WTC11 (cell line): ENCODE results near the gene THSD4. TPM values are rescaled to one million over a fixed set of nuclear protein-coding genes. Genes with fewer than 3 reads are reported as not detected.

ENCODE experiments used
- ATAC-seq: fragments of 200-7000 bp; cut with Tn5 transposase; 2 replicates; pipeline ENCODE4 v1.10.0; 2021; ENCODE audit warnings: mild to moderate bottlenecking, moderate library complexity
- CTCF ChIA-PET: fragments of 300-600 bp; sonication (Branson Sonifier 250); formaldehyde crosslinking; loops from one replicate; lab custom pipeline; 2021; ENCODE audit warnings: antibody characterized with exemption; lab: Charles Lee
- POLR2A ChIA-PET: fragments of 350-600 bp; sonication (Branson Sonifier 250); formaldehyde crosslinking; loops from one replicate; lab custom pipeline; 2021; ENCODE audit warnings: antibody characterized with exemption; lab: Charles Lee
- DNase-seq: peaks from one replicate; pipeline ENCODE4 v3.0.0; 2021; ENCODE audit warnings: low spot score
- H3K27ac Mint-ChIP-seq: 2 replicates; pipeline ENCODE4 v1.8.0; 2021; ENCODE audit warnings: mixed read lengths
- H3K27me3 Mint-ChIP-seq: 2 replicates; pipeline ENCODE4 v1.8.0; 2021; ENCODE audit warnings: low read depth, mild to moderate bottlenecking, moderate library complexity, mixed read lengths
- H3K36me3 Mint-ChIP-seq: 2 replicates; pipeline ENCODE4 v1.8.0; 2021; ENCODE audit warnings: mixed read lengths
- H3K4me1 Mint-ChIP-seq: 2 replicates; pipeline ENCODE4 v1.8.0; 2022; ENCODE audit warnings: mixed read lengths
- H3K4me3 Mint-ChIP-seq: 2 replicates; pipeline ENCODE4 v1.8.0; 2021; ENCODE audit warnings: mild to moderate bottlenecking, moderate library complexity, mixed read lengths
- H3K9me3 Mint-ChIP-seq: 2 replicates; pipeline ENCODE4 v1.8.0; 2021; ENCODE audit warnings: mixed read lengths
- ATF1 ChIP-seq: sonication (generic); formaldehyde crosslinking; IDR thresholded peaks from 2 replicates; pipeline ENCODE4 v1.8.1; 2023; ENCODE audit warnings: mild to moderate bottlenecking, moderate library complexity, missing genetic modification reagents
- CREM ChIP-seq: sonication (generic); formaldehyde crosslinking; IDR thresholded peaks from 2 replicates; pipeline ENCODE4 v1.8.1; 2022; ENCODE audit warnings: mild to moderate bottlenecking, missing genetic modification reagents, moderate library complexity
- FOXP1 ChIP-seq: sonication (generic); formaldehyde crosslinking; IDR thresholded peaks from 2 replicates; pipeline ENCODE4 v1.8.0; 2022; ENCODE audit warnings: missing genetic modification reagents, mild to moderate bottlenecking, moderate library complexity, borderline replicate concordance
- IRF2 ChIP-seq: sonication (generic); formaldehyde crosslinking; IDR thresholded peaks from 2 replicates; pipeline ENCODE4 v1.8.0; 2022; ENCODE audit warnings: low read depth, missing genetic modification reagents, borderline replicate concordance
- MXD4 ChIP-seq: fragments of 250-450 bp; sonication (Bioruptor Pico); IDR thresholded peaks from 2 replicates; pipeline ENCODE4 v1.8.0; 2021; ENCODE audit warnings: mild to moderate bottlenecking, moderate library complexity, borderline replicate concordance
- OVOL2 ChIP-seq: fragments of 250-450 bp; sonication (Bioruptor Pico); IDR thresholded peaks from 2 replicates; pipeline ENCODE4 v1.9.0; 2021; ENCODE audit warnings: mild to moderate bottlenecking, borderline replicate concordance
- RELA ChIP-seq: sonication (generic); formaldehyde crosslinking; IDR thresholded peaks from 2 replicates; pipeline ENCODE4 v1.8.1; 2022; ENCODE audit warnings: missing genetic modification reagents, mild to moderate bottlenecking, borderline replicate concordance
- SP1 ChIP-seq: sonication (generic); formaldehyde crosslinking; conservative IDR thresholded peaks from 2 replicates; pipeline ENCODE4 v1.8.1; 2022; ENCODE audit warnings: missing genetic modification reagents
- TEAD1 ChIP-seq: sonication (generic); formaldehyde crosslinking; IDR thresholded peaks from 2 replicates; pipeline ENCODE4 v1.8.0; 2022; ENCODE audit warnings: mild to moderate bottlenecking, missing genetic modification reagents
- ZNF219 ChIP-seq: sonication (generic); formaldehyde crosslinking; IDR thresholded peaks from 2 replicates; pipeline ENCODE4 v1.8.0; 2023; ENCODE audit warnings: missing genetic modification reagents, mild to moderate bottlenecking, borderline replicate concordance
- ZNF263 ChIP-seq: sonication (generic); formaldehyde crosslinking; IDR thresholded peaks from 2 replicates; pipeline ENCODE4 v1.8.1; 2022; ENCODE audit warnings: low read depth, mild to moderate bottlenecking, moderate library complexity, missing genetic modification reagents
- ZNF671 ChIP-seq: fragments of 250-450 bp; sonication (Bioruptor Pico); IDR thresholded peaks from 2 replicates; pipeline ENCODE4 v1.8.0; 2021; ENCODE audit warnings: mild to moderate bottlenecking
- total RNA-seq: library from RNA; stranded (reverse); gene quantifications from 3 replicates; pipeline ENCODE4 v1.2.3, GENCODE V29; 2021
- TF ChIP-seq, protein P1 (sequence below): fragments of 250-450 bp; sonication (Bioruptor Pico); IDR thresholded peaks from 2 replicates; pipeline ENCODE4 v1.9.0; 2021; ENCODE audit warnings: mild to moderate bottlenecking
- TF ChIP-seq, protein P2 (sequence below): sonication (generic); formaldehyde crosslinking; IDR thresholded peaks from 2 replicates; pipeline ENCODE4 v1.8.1; 2023; ENCODE audit warnings: mild to moderate bottlenecking, missing genetic modification reagents, borderline replicate concordance
- TF ChIP-seq, protein P3 (sequence below): sonication (generic); formaldehyde crosslinking; IDR thresholded peaks from 2 replicates; pipeline ENCODE4 v1.8.1; 2023; ENCODE audit warnings: mild to moderate bottlenecking, missing genetic modification reagents, moderate library complexity
- TF ChIP-seq, protein P4 (sequence below): sonication (generic); formaldehyde crosslinking; IDR thresholded peaks from 2 replicates; pipeline ENCODE4 v1.8.0; 2022; ENCODE audit warnings: mild to moderate bottlenecking, missing genetic modification reagents
- TF ChIP-seq, protein P5 (sequence below): sonication (generic); formaldehyde crosslinking; IDR thresholded peaks from 2 replicates; pipeline ENCODE4 v1.8.0; 2022; ENCODE audit warnings: mild to moderate bottlenecking, missing genetic modification reagents
- TF ChIP-seq, protein P6 (sequence below): fragments of 250-450 bp; sonication (Bioruptor Pico); IDR thresholded peaks from 2 replicates; pipeline ENCODE4 v1.8.0; 2021; ENCODE audit warnings: mild to moderate bottlenecking
- TF ChIP-seq, protein P7 (sequence below): sonication (generic); formaldehyde crosslinking; IDR thresholded peaks from 2 replicates; pipeline ENCODE4 v1.8.0; 2023; ENCODE audit warnings: mild to moderate bottlenecking, missing genetic modification reagents
- TF ChIP-seq, protein P8 (sequence below): sonication (generic); formaldehyde crosslinking; conservative IDR thresholded peaks from 2 replicates; pipeline ENCODE4 v1.8.1; 2022; ENCODE audit warnings: mild to moderate bottlenecking, missing genetic modification reagents

Gene THSD4
- total RNA-seq, 1 experiment from 2014 or later: 7.8 TPM

DNA sequence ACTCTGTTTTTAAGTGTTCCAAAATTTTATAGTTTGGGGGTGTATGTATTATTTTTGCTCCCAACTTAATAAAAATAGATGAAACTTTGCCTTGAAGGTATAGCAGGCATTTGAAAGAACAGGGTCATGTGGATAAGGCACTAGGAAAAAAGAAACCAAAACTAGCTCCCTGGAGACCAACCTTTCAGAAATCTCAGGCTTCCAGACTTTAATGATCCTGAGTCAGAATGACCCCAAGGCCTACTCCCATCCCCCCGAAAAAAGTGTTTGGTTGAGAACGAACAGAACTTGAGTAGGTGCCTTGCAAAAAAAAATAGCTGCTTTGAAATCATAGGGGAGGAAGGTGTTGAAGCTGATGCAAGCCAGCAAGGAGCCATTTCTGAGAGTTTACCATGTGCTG is 309.5 kb downstream of the THSD4 start:
- DNase-seq (no peak), ATAC-seq (no peak)
- POLR2A ChIA-PET: no interaction called here
- Mint-ChIP-seq H3K4me3 (no peak overlapping the region), H3K36me3 (no peaks in the 10 kb centered on the region), H3K27ac (no peak overlapping the region), H3K9me3 (no peaks in the 10 kb centered on the region), H3K4me1 (peaks cover 12% of the 10 kb centered on the region)
- TF ChIP-seq CREM (CRISPR knock-in tag) (no peak), MXD4 (CRISPR knock-in tag) (no peak), OVOL2 (CRISPR knock-in tag) (no peak), ZNF263 (CRISPR knock-in tag) (no peak), SP1 (CRISPR knock-in tag) (no peak)
- TF ChIP-seq, protein P1, sequence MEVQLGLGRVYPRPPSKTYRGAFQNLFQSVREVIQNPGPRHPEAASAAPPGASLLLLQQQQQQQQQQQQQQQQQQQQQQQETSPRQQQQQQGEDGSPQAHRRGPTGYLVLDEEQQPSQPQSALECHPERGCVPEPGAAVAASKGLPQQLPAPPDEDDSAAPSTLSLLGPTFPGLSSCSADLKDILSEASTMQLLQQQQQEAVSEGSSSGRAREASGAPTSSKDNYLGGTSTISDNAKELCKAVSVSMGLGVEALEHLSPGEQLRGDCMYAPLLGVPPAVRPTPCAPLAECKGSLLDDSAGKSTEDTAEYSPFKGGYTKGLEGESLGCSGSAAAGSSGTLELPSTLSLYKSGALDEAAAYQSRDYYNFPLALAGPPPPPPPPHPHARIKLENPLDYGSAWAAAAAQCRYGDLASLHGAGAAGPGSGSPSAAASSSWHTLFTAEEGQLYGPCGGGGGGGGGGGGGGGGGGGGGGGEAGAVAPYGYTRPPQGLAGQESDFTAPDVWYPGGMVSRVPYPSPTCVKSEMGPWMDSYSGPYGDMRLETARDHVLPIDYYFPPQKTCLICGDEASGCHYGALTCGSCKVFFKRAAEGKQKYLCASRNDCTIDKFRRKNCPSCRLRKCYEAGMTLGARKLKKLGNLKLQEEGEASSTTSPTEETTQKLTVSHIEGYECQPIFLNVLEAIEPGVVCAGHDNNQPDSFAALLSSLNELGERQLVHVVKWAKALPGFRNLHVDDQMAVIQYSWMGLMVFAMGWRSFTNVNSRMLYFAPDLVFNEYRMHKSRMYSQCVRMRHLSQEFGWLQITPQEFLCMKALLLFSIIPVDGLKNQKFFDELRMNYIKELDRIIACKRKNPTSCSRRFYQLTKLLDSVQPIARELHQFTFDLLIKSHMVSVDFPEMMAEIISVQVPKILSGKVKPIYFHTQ (CRISPR knock-in tag): no peak
- TF ChIP-seq, protein P2, sequence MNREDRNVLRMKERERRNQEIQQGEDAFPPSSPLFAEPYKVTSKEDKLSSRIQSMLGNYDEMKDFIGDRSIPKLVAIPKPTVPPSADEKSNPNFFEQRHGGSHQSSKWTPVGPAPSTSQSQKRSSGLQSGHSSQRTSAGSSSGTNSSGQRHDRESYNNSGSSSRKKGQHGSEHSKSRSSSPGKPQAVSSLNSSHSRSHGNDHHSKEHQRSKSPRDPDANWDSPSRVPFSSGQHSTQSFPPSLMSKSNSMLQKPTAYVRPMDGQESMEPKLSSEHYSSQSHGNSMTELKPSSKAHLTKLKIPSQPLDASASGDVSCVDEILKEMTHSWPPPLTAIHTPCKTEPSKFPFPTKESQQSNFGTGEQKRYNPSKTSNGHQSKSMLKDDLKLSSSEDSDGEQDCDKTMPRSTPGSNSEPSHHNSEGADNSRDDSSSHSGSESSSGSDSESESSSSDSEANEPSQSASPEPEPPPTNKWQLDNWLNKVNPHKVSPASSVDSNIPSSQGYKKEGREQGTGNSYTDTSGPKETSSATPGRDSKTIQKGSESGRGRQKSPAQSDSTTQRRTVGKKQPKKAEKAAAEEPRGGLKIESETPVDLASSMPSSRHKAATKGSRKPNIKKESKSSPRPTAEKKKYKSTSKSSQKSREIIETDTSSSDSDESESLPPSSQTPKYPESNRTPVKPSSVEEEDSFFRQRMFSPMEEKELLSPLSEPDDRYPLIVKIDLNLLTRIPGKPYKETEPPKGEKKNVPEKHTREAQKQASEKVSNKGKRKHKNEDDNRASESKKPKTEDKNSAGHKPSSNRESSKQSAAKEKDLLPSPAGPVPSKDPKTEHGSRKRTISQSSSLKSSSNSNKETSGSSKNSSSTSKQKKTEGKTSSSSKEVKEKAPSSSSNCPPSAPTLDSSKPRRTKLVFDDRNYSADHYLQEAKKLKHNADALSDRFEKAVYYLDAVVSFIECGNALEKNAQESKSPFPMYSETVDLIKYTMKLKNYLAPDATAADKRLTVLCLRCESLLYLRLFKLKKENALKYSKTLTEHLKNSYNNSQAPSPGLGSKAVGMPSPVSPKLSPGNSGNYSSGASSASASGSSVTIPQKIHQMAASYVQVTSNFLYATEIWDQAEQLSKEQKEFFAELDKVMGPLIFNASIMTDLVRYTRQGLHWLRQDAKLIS (CRISPR knock-in tag): no peak
- TF ChIP-seq, protein P3, sequence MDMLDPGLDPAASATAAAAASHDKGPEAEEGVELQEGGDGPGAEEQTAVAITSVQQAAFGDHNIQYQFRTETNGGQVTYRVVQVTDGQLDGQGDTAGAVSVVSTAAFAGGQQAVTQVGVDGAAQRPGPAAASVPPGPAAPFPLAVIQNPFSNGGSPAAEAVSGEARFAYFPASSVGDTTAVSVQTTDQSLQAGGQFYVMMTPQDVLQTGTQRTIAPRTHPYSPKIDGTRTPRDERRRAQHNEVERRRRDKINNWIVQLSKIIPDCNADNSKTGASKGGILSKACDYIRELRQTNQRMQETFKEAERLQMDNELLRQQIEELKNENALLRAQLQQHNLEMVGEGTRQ: no peak
- TF ChIP-seq, protein P4, sequence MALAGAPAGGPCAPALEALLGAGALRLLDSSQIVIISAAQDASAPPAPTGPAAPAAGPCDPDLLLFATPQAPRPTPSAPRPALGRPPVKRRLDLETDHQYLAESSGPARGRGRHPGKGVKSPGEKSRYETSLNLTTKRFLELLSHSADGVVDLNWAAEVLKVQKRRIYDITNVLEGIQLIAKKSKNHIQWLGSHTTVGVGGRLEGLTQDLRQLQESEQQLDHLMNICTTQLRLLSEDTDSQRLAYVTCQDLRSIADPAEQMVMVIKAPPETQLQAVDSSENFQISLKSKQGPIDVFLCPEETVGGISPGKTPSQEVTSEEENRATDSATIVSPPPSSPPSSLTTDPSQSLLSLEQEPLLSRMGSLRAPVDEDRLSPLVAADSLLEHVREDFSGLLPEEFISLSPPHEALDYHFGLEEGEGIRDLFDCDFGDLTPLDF: no peak
- TF ChIP-seq, all 79 proteins: peak for 0
- CTCF ChIA-PET: interaction anchor here (1.0 kb wide), 1 partner anchor 16 kb away, joined by 3 read pairs; no protein-coding TSS in a partner anchor
- no peaks in the 10 kb centered on the region for H3K27me3 Mint-ChIP-seq

DNA sequence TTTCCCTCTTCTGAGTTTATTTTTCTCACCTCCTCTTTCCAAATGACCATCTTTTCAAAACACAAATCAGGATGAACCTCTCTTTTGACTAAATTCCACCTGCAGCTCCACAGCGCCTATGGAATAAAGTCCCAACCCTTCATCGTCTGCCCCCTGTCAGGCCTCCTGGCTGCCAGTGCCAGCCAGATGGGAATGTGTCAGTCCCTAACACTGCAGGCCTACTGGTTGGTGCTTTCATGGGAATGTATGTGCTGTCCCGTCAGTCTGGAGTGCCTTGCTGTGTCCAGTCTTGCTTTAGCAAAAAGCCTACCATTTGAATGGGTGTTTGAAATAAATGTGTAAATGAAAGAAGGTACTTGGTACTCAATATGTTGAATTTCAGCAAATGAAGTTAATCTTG is 310.1 kb downstream of the THSD4 start:
- Mint-ChIP-seq H3K27ac (no peak overlapping the region), H3K4me1 (peaks cover 16% of the 10 kb centered on the region), H3K27me3 (no peaks in the 10 kb centered on the region), H3K4me3 (no peak overlapping the region), H3K9me3 (no peaks in the 10 kb centered on the region), H3K36me3 (no peaks in the 10 kb centered on the region)
- no peak for ATAC-seq
- no peak for DNase-seq
- ChIA-PET POLR2A (no interaction called here), CTCF (no interaction called here)
- TF ChIP-seq, protein P5, sequence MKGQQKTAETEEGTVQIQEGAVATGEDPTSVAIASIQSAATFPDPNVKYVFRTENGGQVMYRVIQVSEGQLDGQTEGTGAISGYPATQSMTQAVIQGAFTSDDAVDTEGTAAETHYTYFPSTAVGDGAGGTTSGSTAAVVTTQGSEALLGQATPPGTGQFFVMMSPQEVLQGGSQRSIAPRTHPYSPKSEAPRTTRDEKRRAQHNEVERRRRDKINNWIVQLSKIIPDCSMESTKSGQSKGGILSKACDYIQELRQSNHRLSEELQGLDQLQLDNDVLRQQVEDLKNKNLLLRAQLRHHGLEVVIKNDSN (CRISPR knock-in tag): no peak
- TF ChIP-seq RELA (CRISPR knock-in tag) (no peak), IRF2 (CRISPR knock-in tag) (no peak), TEAD1 (no peak), ATF1 (CRISPR knock-in tag) (no peak), ZNF671 (CRISPR knock-in tag) (no peak), FOXP1 (CRISPR knock-in tag) (no peak), ZNF219 (no peak)
- TF ChIP-seq, protein P6, sequence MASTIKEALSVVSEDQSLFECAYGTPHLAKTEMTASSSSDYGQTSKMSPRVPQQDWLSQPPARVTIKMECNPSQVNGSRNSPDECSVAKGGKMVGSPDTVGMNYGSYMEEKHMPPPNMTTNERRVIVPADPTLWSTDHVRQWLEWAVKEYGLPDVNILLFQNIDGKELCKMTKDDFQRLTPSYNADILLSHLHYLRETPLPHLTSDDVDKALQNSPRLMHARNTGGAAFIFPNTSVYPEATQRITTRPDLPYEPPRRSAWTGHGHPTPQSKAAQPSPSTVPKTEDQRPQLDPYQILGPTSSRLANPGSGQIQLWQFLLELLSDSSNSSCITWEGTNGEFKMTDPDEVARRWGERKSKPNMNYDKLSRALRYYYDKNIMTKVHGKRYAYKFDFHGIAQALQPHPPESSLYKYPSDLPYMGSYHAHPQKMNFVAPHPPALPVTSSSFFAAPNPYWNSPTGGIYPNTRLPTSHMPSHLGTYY: no peak
- TF ChIP-seq, protein P7, sequence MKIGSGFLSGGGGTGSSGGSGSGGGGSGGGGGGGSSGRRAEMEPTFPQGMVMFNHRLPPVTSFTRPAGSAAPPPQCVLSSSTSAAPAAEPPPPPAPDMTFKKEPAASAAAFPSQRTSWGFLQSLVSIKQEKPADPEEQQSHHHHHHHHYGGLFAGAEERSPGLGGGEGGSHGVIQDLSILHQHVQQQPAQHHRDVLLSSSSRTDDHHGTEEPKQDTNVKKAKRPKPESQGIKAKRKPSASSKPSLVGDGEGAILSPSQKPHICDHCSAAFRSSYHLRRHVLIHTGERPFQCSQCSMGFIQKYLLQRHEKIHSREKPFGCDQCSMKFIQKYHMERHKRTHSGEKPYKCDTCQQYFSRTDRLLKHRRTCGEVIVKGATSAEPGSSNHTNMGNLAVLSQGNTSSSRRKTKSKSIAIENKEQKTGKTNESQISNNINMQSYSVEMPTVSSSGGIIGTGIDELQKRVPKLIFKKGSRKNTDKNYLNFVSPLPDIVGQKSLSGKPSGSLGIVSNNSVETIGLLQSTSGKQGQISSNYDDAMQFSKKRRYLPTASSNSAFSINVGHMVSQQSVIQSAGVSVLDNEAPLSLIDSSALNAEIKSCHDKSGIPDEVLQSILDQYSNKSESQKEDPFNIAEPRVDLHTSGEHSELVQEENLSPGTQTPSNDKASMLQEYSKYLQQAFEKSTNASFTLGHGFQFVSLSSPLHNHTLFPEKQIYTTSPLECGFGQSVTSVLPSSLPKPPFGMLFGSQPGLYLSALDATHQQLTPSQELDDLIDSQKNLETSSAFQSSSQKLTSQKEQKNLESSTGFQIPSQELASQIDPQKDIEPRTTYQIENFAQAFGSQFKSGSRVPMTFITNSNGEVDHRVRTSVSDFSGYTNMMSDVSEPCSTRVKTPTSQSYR (CRISPR knock-in tag): no peak
- TF ChIP-seq, protein P8, sequence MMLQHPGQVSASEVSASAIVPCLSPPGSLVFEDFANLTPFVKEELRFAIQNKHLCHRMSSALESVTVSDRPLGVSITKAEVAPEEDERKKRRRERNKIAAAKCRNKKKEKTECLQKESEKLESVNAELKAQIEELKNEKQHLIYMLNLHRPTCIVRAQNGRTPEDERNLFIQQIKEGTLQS (CRISPR knock-in tag): no peak
